ENCODE data around the gene TMEM186. TPM values are rescaled to one million over a fixed set of nuclear protein-coding genes. Genes with fewer than 3 reads are reported as not detected.
A peak's percentile ranks its signal among the peaks of the same experiment; 100 is the strongest.
"Not testable (repeated sequence)": the region's sequence is repeated elsewhere in the genome, so short reads cannot be mapped to it uniquely, and the experiment has no call there.

The TMEM186 gene
- total RNA-seq, 1 donor from 2014 or later: 20.4 TPM

- intact Hi-C loops (cut with micrococcal nuclease): no loop called here
- Mint-ChIP-seq H3K27ac (no peak overlapping the region), H3K27me3 (no peaks in the 10 kb centered on the region), H3K36me3 (ENCODE audit: low read depth) (peaks cover 59% of the 10 kb centered on the region), H3K4me3 (no peak overlapping the region), H3K4me1 (peaks cover 24% of the 10 kb centered on the region), H3K9me3 (no peaks in the 10 kb centered on the region)
- no peak for DNase-seq
These were observed 4.3 kb upstream of the TMEM186 start for GRCh38 chr16:8801701-8802100.

GRCh38 chr16:8798535-8799157 is 1.2 kb upstream of the TMEM186 start:
- peaks cover 40% of the 10 kb centered on the region for H3K36me3 Mint-ChIP-seq (ENCODE audit: low read depth)
- no peaks in the 10 kb centered on the region for H3K27me3 Mint-ChIP-seq
- peak overlapping the region; percentile 98 for H3K4me3 Mint-ChIP-seq
- peaks cover 27% of the 10 kb centered on the region for H3K4me1 Mint-ChIP-seq
- H3K27ac Mint-ChIP-seq: peak overlapping the region; percentile 95
- peak; percentile 68 for DNase-seq
- intact Hi-C loops (cut with micrococcal nuclease): loop anchor here (5.0 to 10.0 kb wide), 2 partner anchors 336 to 1944 kb away; partner anchors contain the start of gene NUBP1
- H3K9me3 Mint-ChIP-seq: no peaks in the 10 kb centered on the region

GRCh38 chr16:8798174-8798527 is 712 bp upstream of the TMEM186 start:
- Mint-ChIP-seq H3K9me3 (no peaks in the 10 kb centered on the region), H3K36me3 (ENCODE audit: low read depth) (peaks cover 36% of the 10 kb centered on the region), H3K27ac (peak overlapping the region; percentile 95), H3K27me3 (no peaks in the 10 kb centered on the region), H3K4me3 (peak overlapping the region; percentile 98), H3K4me1 (peaks cover 24% of the 10 kb centered on the region)
- intact Hi-C loops (cut with micrococcal nuclease): loop anchor here (5.0 to 10.0 kb wide), 2 partner anchors 337 to 1944 kb away; partner anchors contain the start of gene NUBP1
- no peak for DNase-seq

GRCh38 chr16:8796469-8797363 is 723 bp downstream of the TMEM186 start:
- intact Hi-C loops (cut with micrococcal nuclease): loop anchor here (1.0 to 10.0 kb wide), 8 partner anchors 73 to 1946 kb away; partner anchors contain the start of genes ABAT, CARHSP1, HAPSTR1 and NUBP1
- peaks cover 25% of the 10 kb centered on the region for H3K36me3 Mint-ChIP-seq (ENCODE audit: low read depth)
- H3K4me1 Mint-ChIP-seq: peaks cover 23% of the 10 kb centered on the region
- H3K27ac Mint-ChIP-seq: peak overlapping the region; percentile 95
- DNase-seq: no peak
- peak overlapping the region; percentile 98 for H3K4me3 Mint-ChIP-seq
- no peaks in the 10 kb centered on the region for H3K27me3 Mint-ChIP-seq
- no peaks in the 10 kb centered on the region for H3K9me3 Mint-ChIP-seq

- Mint-ChIP-seq H3K27ac (no peak overlapping the region), H3K4me1 (peaks cover 23% of the 10 kb centered on the region), H3K27me3 (no peaks in the 10 kb centered on the region), H3K4me3 (peak overlapping the region; percentile 98), H3K36me3 (ENCODE audit: low read depth) (peaks cover 19% of the 10 kb centered on the region), H3K9me3 (no peaks in the 10 kb centered on the region)
- intact Hi-C loops (cut with micrococcal nuclease): loop anchor here (2.0 to 10.0 kb wide), 4 partner anchors 165 to 1946 kb away; partner anchors contain the start of genes HAPSTR1 and NUBP1
- DNase-seq: no peak
These were observed 1.6 kb downstream of the TMEM186 start for GRCh38 chr16:8795818-8796217.

GRCh38 chr16:8795091-8795490 is 2.3 kb downstream of the TMEM186 start:
- Mint-ChIP-seq H3K36me3 (ENCODE audit: low read depth) (peaks cover 19% of the 10 kb centered on the region), H3K27ac (no peak overlapping the region), H3K9me3 (no peaks in the 10 kb centered on the region), H3K4me3 (no peak overlapping the region), H3K27me3 (no peaks in the 10 kb centered on the region), H3K4me1 (peaks cover 23% of the 10 kb centered on the region)
- intact Hi-C loops (cut with micrococcal nuclease): loop anchor here (5.0 to 10.0 kb wide), 2 partner anchors 340 to 1947 kb away; partner anchors contain the start of gene NUBP1
- DNase-seq: no peak

- Mint-ChIP-seq H3K9me3 (no peaks in the 10 kb centered on the region), H3K27ac (no peak overlapping the region), H3K27me3 (no peaks in the 10 kb centered on the region)
These were observed 8.8 kb downstream of the TMEM186 start for GRCh38 chr16:8788578-8789172.

GRCh38 chr16:8786316-8786715 is 11.1 kb downstream of the TMEM186 start:
- H3K4me3 Mint-ChIP-seq; intact Hi-C loops (cut with micrococcal nuclease); H3K27me3 Mint-ChIP-seq; H3K9me3 Mint-ChIP-seq; H3K4me1 Mint-ChIP-seq; H3K36me3 Mint-ChIP-seq (ENCODE audit: low read depth); H3K27ac Mint-ChIP-seq; DNase-seq: not testable (repeated sequence)

More at GRCh38 chr16:8788578-8789172, 8.8 kb downstream of the TMEM186 start:
- intact Hi-C loops (cut with micrococcal nuclease): no loop called here
- no peak for DNase-seq
- no peaks in the 10 kb centered on the region for H3K4me1 Mint-ChIP-seq
- H3K4me3 Mint-ChIP-seq: no peak overlapping the region
- no peaks in the 10 kb centered on the region for H3K36me3 Mint-ChIP-seq (ENCODE audit: low read depth)

- no peak overlapping the region for H3K4me3 Mint-ChIP-seq
- no peaks in the 10 kb centered on the region for H3K27me3 Mint-ChIP-seq
- no peaks in the 10 kb centered on the region for H3K9me3 Mint-ChIP-seq
- H3K36me3 Mint-ChIP-seq (ENCODE audit: low read depth): no peaks in the 10 kb centered on the region
- DNase-seq: no peak
- no peak overlapping the region for H3K27ac Mint-ChIP-seq
- H3K4me1 Mint-ChIP-seq: no peaks in the 10 kb centered on the region
- intact Hi-C loops (cut with micrococcal nuclease): no loop called here
These were observed 12.0 kb downstream of the TMEM186 start for GRCh38 chr16:8785408-8785807.

GRCh38 chr16:8782673-8783072 is 14.8 kb downstream of the TMEM186 start:
- Mint-ChIP-seq H3K27ac (no peak overlapping the region), H3K4me3 (no peak overlapping the region), H3K4me1 (no peaks in the 10 kb centered on the region), H3K36me3 (ENCODE audit: low read depth) (no peaks in the 10 kb centered on the region), H3K27me3 (no peaks in the 10 kb centered on the region), H3K9me3 (no peaks in the 10 kb centered on the region)
- no peak for DNase-seq
- intact Hi-C loops (cut with micrococcal nuclease): no loop called here

GRCh38 chr16:8781797-8782196 is 15.6 kb downstream of the TMEM186 start:
- intact Hi-C loops (cut with micrococcal nuclease): no loop called here
- no peak for DNase-seq
- no peaks in the 10 kb centered on the region for H3K36me3 Mint-ChIP-seq (ENCODE audit: low read depth)
- H3K27ac Mint-ChIP-seq: no peak overlapping the region
- H3K27me3 Mint-ChIP-seq: no peaks in the 10 kb centered on the region
- no peaks in the 10 kb centered on the region for H3K9me3 Mint-ChIP-seq
- H3K4me3 Mint-ChIP-seq: no peak overlapping the region
- H3K4me1 Mint-ChIP-seq: no peaks in the 10 kb centered on the region

GRCh38 chr16:8777217-8777616 is 20.2 kb downstream of the TMEM186 start:
- Mint-ChIP-seq H3K27ac (no peak overlapping the region), H3K4me3 (no peak overlapping the region)
- intact Hi-C loops (cut with micrococcal nuclease): no loop called here

GRCh38 chr16:8776129-8776584 is 21.3 kb downstream of the TMEM186 start:
- Mint-ChIP-seq H3K36me3 (ENCODE audit: low read depth) (no peaks in the 10 kb centered on the region), H3K9me3 (no peaks in the 10 kb centered on the region), H3K4me3 (no peak overlapping the region), H3K4me1 (no peaks in the 10 kb centered on the region), H3K27me3 (no peaks in the 10 kb centered on the region), H3K27ac (no peak overlapping the region)
- no peak for DNase-seq
- intact Hi-C loops (cut with micrococcal nuclease): no loop called here

More at GRCh38 chr16:8777217-8777616, 20.2 kb downstream of the TMEM186 start:
- no peaks in the 10 kb centered on the region for H3K9me3 Mint-ChIP-seq
- H3K4me1 Mint-ChIP-seq: no peaks in the 10 kb centered on the region
- no peak for DNase-seq
- H3K36me3 Mint-ChIP-seq (ENCODE audit: low read depth): no peaks in the 10 kb centered on the region
- no peaks in the 10 kb centered on the region for H3K27me3 Mint-ChIP-seq

- DNase-seq: no peak
- Mint-ChIP-seq H3K4me3 (no peak overlapping the region), H3K36me3 (ENCODE audit: low read depth) (no peaks in the 10 kb centered on the region), H3K27ac (no peak overlapping the region), H3K4me1 (no peaks in the 10 kb centered on the region), H3K27me3 (no peaks in the 10 kb centered on the region), H3K9me3 (no peaks in the 10 kb centered on the region)
- intact Hi-C loops (cut with micrococcal nuclease): no loop called here
These were observed 22.1 kb downstream of the TMEM186 start for GRCh38 chr16:8775359-8775758.

Data from activated CD4-positive, alpha-beta T cell treated with anti-CD3 and anti-CD28 coated beads, Interleukin-2, amount 10 ng/mL, durations not matched to agents 24 days and 14 days (primary cell).